HEK293T (cell line): ENCODE results near the gene ERV3-1.

Experiments used
- BHLHE40 ChIP-seq: fragments of 450-650 bp; IDR thresholded peaks from 2 replicates; pipeline ENCODE4 v1.6.1; 2016; ENCODE audit warnings: mild to moderate bottlenecking, moderate library complexity, borderline replicate concordance
- ELF4 ChIP-seq: fragments of 450-650 bp; IDR thresholded peaks from 2 replicates; pipeline ENCODE4 v1.6.1; 2017; ENCODE audit warnings: antibody characterized with exemption
- FOXA1 ChIP-seq: fragments of 450-650 bp; IDR thresholded peaks from 2 replicates; pipeline ENCODE4 v1.6.1; 2016; ENCODE audit warnings: mild to moderate bottlenecking
- FOXK2 ChIP-seq: fragments of 450-650 bp; IDR thresholded peaks from 2 replicates; pipeline ENCODE4 v1.6.1; 2016; ENCODE audit warnings: mild to moderate bottlenecking
- FOXM1 ChIP-seq: fragments of 450-650 bp; IDR thresholded peaks from 2 replicates; pipeline ENCODE4 v1.6.1; 2017; ENCODE audit warnings: mild to moderate bottlenecking, borderline replicate concordance
- HDGF ChIP-seq: fragments of 450-650 bp; IDR thresholded peaks from 2 replicates; pipeline ENCODE4 v1.6.1; 2017; ENCODE audit warnings: antibody characterized with exemption, borderline replicate concordance
- L3MBTL2 ChIP-seq: fragments of 450-650 bp; conservative IDR thresholded peaks from 2 replicates; pipeline ENCODE4 v1.6.1; 2016; ENCODE audit warnings: mild to moderate bottlenecking
- PKNOX1 ChIP-seq: fragments of 450-650 bp; IDR thresholded peaks from 2 replicates; pipeline ENCODE4 v1.6.1; 2016
- SP1 ChIP-seq: fragments of 450-650 bp; IDR thresholded peaks from 2 replicates; pipeline ENCODE4 v1.6.1; 2017
- SUZ12 ChIP-seq: fragments of 450-650 bp; IDR thresholded peaks from 2 replicates; pipeline ENCODE4 v1.6.1; 2016; ENCODE audit warnings: mild to moderate bottlenecking
- ZNF384 ChIP-seq: fragments of 450-650 bp; IDR thresholded peaks from 2 replicates; pipeline ENCODE4 v1.6.1; 2016

GRCh38 chr7:65001291-65001814 lies 5.1 kb downstream of the ERV3-1 start:
- TF ChIP-seq BHLHE40 (no peak), ZNF384 (no peak), SUZ12 (no peak), FOXM1 (no peak), SP1 (no peak), L3MBTL2 (no peak), ELF4 (no peak), FOXK2 (no peak), FOXA1 (no peak), HDGF (no peak), PKNOX1 (no peak)
